ENCODE data around the gene ABCD2. TPM values are rescaled to one million over a fixed set of nuclear protein-coding genes. Genes with fewer than 3 reads are reported as not detected.

The ABCD2 gene
- total RNA-seq (10 to 100 TPM; 19.0 to 20.1 TPM), polyA plus RNA-seq (1 to 10 TPM; 8.2 to 8.5 TPM)

DNA sequence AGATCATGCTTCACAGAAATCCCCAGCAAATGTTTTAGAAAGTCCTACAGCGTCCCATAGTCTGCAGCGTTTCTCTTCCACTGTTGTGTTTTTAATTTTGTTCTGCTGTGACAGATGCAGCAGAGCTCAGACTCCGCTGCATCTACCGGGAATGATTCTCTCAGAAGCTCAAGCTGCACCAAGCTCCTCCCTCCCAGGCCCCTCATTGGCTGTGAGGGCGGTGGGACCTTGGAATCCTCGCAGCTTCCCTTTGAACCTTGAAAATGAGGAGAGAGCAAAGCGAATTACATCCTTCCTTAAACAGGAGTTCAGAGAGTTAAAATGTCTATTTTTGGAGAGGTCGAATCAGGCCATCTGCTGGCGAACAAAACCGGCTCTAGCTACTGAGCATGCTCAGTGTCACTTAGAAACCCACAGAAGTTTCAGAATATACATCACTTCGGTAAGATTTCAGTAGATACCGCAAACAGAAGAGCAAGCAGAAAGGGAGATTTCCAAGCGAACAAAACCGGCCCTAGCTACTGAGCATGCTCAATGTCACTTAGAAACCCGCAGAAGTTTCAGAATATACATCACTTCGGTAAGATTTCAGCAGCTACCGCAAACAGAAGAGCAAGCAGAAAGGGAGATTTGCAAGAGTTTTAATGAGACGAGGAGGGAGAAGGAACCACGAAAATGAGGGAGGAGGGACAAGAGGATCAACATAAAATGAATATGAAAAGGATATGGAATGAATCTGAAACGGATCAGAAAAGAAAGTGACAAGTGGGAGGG lies at the start of gene ABCD2:
Gene ABCD2, minus strand, starts transcription at position 144 of the 774 bp plus-strand sequence. CDS start 188 bp downstream, outside the sequence.
- H3K27me3 ChIP-seq (ENCODE audit: insufficient read depth, low read length) = no peaks in the 10 kb centered on the region
- POLR2A ChIA-PET (ENCODE audit: partially characterized antibody) = interaction anchor here (0.7 to 4.9 kb wide), 34 partner anchors 9 to 486 kb away, joined by 3 to 91 read pairs (median 5); partner anchors contain the start of genes KIF21A and SLC2A13
- H3K36me3 Mint-ChIP-seq = peaks cover 0 to 9% of the 10 kb centered on the region in 2 donors
- peak within 1 kb of the TSS; percentile 87 for H3K27ac ChIP-seq (ENCODE audit: low read depth, low read length)
- H3K4me1 Mint-ChIP-seq = peaks cover 28 to 46% (median 33%) of the 10 kb centered on the region in 4 donors
- CTCF ChIA-PET (ENCODE audit: partially characterized antibody) = interaction anchor here (1.1 to 3.2 kb wide), 25 partner anchors 9 to 371 kb away, joined by 3 to 35 read pairs (median 5); no protein-coding TSS in a partner anchor
- no peaks in the 10 kb centered on the region for H3K9me3 ChIP-seq (ENCODE audit: control insufficient read depth in 1 of 2, low read length in 2 of 2)
- H3K9me3 Mint-ChIP-seq = peaks cover 0 to 2% (median 0%) of the 10 kb centered on the region in 8 donors
- intact Hi-C loops (cut with micrococcal nuclease) = loop anchor here (1.0 to 5.0 kb wide), 10 partner anchors 9 to 487 kb away; partner anchors contain the start of genes KIF21A and SLC2A13
- H3K4me3 Mint-ChIP-seq = no peak within 1 kb of the TSS
- H3K27ac Mint-ChIP-seq = no peak within 1 kb of the TSS
- DNase-seq = peak; percentile 80 to 88 (median 85)
- no peaks in the 10 kb centered on the region for H3K27me3 Mint-ChIP-seq
- no peaks in the 10 kb centered on the region for H3K36me3 ChIP-seq (ENCODE audit: insufficient read depth, low read length)
- H3K4me3 ChIP-seq (ENCODE audit: low read length in 2 of 2) = peak within 1 kb of the TSS; percentile 83 to 85
- peaks cover 42% of the 10 kb centered on the region for H3K4me1 ChIP-seq (ENCODE audit: insufficient read depth, low read length)

- H3K4me1 Mint-ChIP-seq = peaks cover 0 to 5% (median 1%) of the 10 kb centered on the region in 4 donors
- Histone ChIP-seq H3K4me1 (ENCODE audit: insufficient read depth, low read length) (no peaks in the 10 kb centered on the region), H3K27ac (ENCODE audit: low read depth, low read length) (no peak overlapping the region), H3K27me3 (ENCODE audit: insufficient read depth, low read length) (no peaks in the 10 kb centered on the region), H3K4me3 (ENCODE audit: low read length in 2 of 2) (no peak overlapping the region), H3K9me3 (ENCODE audit: control insufficient read depth in 1 of 2, low read length in 2 of 2) (no peaks in the 10 kb centered on the region), H3K36me3 (ENCODE audit: insufficient read depth, low read length) (no peaks in the 10 kb centered on the region)
- peak overlapping the region in 1 of 7 donors; percentile 84 for H3K27ac Mint-ChIP-seq
- CTCF ChIA-PET (ENCODE audit: partially characterized antibody) = no interaction called here
- peaks cover 0 to 4% of the 10 kb centered on the region in 2 donors for H3K36me3 Mint-ChIP-seq
- no peak for DNase-seq
- peaks cover 0 to 21% (median 10%) of the 10 kb centered on the region in 8 donors for H3K9me3 Mint-ChIP-seq
- no peaks in the 10 kb centered on the region for H3K27me3 Mint-ChIP-seq
- POLR2A ChIA-PET (ENCODE audit: partially characterized antibody) = no interaction called here
- intact Hi-C loops (cut with micrococcal nuclease) = no loop called here
- H3K4me3 Mint-ChIP-seq = no peak overlapping the region
These were observed 40.5 kb upstream of the ABCD2 start for GRCh38 chr12:39660101-39660500.

GRCh38 chr12:39647383-39647782 lies 27.8 kb upstream of the ABCD2 start:
- Mint-ChIP-seq H3K27ac (peak overlapping the region in 2 of 7 donors; percentile 4 to 29), H3K27me3 (no peaks in the 10 kb centered on the region), H3K4me1 (peaks cover 0 to 6% (median 4%) of the 10 kb centered on the region in 4 donors), H3K36me3 (no peaks in the 10 kb centered on the region), H3K4me3 (no peak overlapping the region), H3K9me3 (peaks cover 0 to 3% (median 0%) of the 10 kb centered on the region in 8 donors)
- no peak overlapping the region for H3K4me3 ChIP-seq (ENCODE audit: low read length in 2 of 2)
- no peaks in the 10 kb centered on the region for H3K4me1 ChIP-seq (ENCODE audit: insufficient read depth, low read length)
- ChIA-PET CTCF (ENCODE audit: partially characterized antibody) (interaction anchor here (1.1 kb wide), 1 partner anchor 9 kb away, joined by 4 read pairs; no protein-coding TSS in a partner anchor), POLR2A (ENCODE audit: partially characterized antibody) (interaction anchor here (0.7 to 2.3 kb wide), 2 partner anchors 8 to 27 kb away, joined by 4 to 7 read pairs; partner anchors contain the start of gene ABCD2)
- DNase-seq = no peak
- H3K27me3 ChIP-seq (ENCODE audit: insufficient read depth, low read length) = no peaks in the 10 kb centered on the region
- no peaks in the 10 kb centered on the region for H3K36me3 ChIP-seq (ENCODE audit: insufficient read depth, low read length)
- intact Hi-C loops (cut with micrococcal nuclease) = loop anchor here (2.0 kb wide), 1 partner anchor 17 kb away; no protein-coding TSS in a partner anchor
- no peaks in the 10 kb centered on the region for H3K9me3 ChIP-seq (ENCODE audit: control insufficient read depth in 1 of 2, low read length in 2 of 2)
- H3K27ac ChIP-seq (ENCODE audit: low read depth, low read length) = no peak overlapping the region

DNA sequence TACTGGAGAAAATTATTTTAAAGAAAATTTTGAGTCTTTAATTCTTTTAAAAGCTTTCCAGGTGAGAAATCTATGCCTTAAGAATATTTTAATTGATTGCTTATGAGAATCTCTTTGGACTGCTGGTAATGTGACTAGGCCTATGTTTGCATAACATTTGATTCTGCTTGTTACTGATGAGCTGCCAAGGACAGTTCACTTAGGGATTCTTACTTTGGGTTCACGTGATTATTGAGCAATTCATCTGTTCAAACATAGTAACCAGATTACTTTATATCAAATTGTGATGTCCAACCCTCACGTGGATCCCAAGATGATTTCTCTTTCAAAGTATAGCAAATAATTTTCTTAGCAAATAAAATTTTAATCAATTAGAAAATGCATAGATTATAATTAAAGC lies 27.4 kb upstream of the ABCD2 start:
- Mint-ChIP-seq H3K4me3 (no peak overlapping the region), H3K9me3 (peaks cover 0 to 3% (median 0%) of the 10 kb centered on the region in 8 donors), H3K27ac (no peak overlapping the region), H3K4me1 (peaks cover 0 to 6% (median 4%) of the 10 kb centered on the region in 4 donors), H3K36me3 (no peaks in the 10 kb centered on the region), H3K27me3 (no peaks in the 10 kb centered on the region)
- H3K27me3 ChIP-seq (ENCODE audit: insufficient read depth, low read length) = no peaks in the 10 kb centered on the region
- H3K36me3 ChIP-seq (ENCODE audit: insufficient read depth, low read length) = no peaks in the 10 kb centered on the region
- H3K4me1 ChIP-seq (ENCODE audit: insufficient read depth, low read length) = no peaks in the 10 kb centered on the region
- intact Hi-C loops (cut with micrococcal nuclease) = loop anchor here (2.0 kb wide), 1 partner anchor 16 kb away; no protein-coding TSS in a partner anchor
- no peak overlapping the region for H3K27ac ChIP-seq (ENCODE audit: low read depth, low read length)
- no peak for DNase-seq
- H3K9me3 ChIP-seq (ENCODE audit: control insufficient read depth in 1 of 2, low read length in 2 of 2) = no peaks in the 10 kb centered on the region
- ChIA-PET POLR2A (ENCODE audit: partially characterized antibody) (interaction anchor here (0.7 to 2.3 kb wide), 2 partner anchors 9 to 27 kb away, joined by 4 to 7 read pairs; partner anchors contain the start of gene ABCD2), CTCF (ENCODE audit: partially characterized antibody) (interaction anchor here (1.1 kb wide), 1 partner anchor 8 kb away, joined by 4 read pairs; no protein-coding TSS in a partner anchor)
- no peak overlapping the region for H3K4me3 ChIP-seq (ENCODE audit: low read length in 2 of 2)

DNA sequence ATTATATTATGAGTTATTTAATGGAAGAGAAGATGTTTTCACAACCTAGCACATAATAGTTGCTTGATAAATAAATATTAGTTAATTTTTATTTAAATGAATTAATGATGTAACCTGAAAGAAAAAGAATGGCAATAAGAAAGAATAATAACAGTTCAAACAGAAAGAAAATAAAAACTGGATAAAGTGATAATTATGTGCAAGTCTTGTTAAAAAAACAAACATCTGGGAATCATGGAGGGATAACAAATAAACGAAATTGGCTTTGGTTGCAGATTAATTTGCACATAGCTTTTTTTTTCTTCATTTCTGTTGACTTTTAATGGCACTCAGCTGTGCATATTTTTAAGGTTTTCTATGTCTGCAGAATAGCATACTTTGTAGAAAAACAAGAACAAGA lies 23.4 kb upstream of the ABCD2 start:
- no peak for DNase-seq
- POLR2A ChIA-PET (ENCODE audit: partially characterized antibody) = no interaction called here
- H3K4me1 ChIP-seq (ENCODE audit: insufficient read depth, low read length) = no peaks in the 10 kb centered on the region
- H3K27ac ChIP-seq (ENCODE audit: low read depth, low read length) = no peak overlapping the region
- H3K27me3 Mint-ChIP-seq = no peaks in the 10 kb centered on the region
- H3K4me1 Mint-ChIP-seq = peaks cover 0 to 5% (median 4%) of the 10 kb centered on the region in 4 donors
- no peak overlapping the region for H3K4me3 Mint-ChIP-seq
- no peaks in the 10 kb centered on the region for H3K9me3 Mint-ChIP-seq
- intact Hi-C loops (cut with micrococcal nuclease) = no loop called here
- H3K9me3 ChIP-seq (ENCODE audit: control insufficient read depth in 1 of 2, low read length in 2 of 2) = no peaks in the 10 kb centered on the region
- no peaks in the 10 kb centered on the region for H3K36me3 ChIP-seq (ENCODE audit: insufficient read depth, low read length)
- CTCF ChIA-PET (ENCODE audit: partially characterized antibody) = no interaction called here
- H3K4me3 ChIP-seq (ENCODE audit: low read length in 2 of 2) = no peak overlapping the region
- no peaks in the 10 kb centered on the region for H3K27me3 ChIP-seq (ENCODE audit: insufficient read depth, low read length)
- H3K27ac Mint-ChIP-seq = no peak overlapping the region
- H3K36me3 Mint-ChIP-seq = no peaks in the 10 kb centered on the region

- intact Hi-C loops (cut with micrococcal nuclease) = no loop called here
- POLR2A ChIA-PET (ENCODE audit: partially characterized antibody) = no interaction called here
- Mint-ChIP-seq H3K9me3 (peaks cover 0 to 6% (median 0%) of the 10 kb centered on the region in 8 donors), H3K4me1 (no peaks in the 10 kb centered on the region), H3K27me3 (no peaks in the 10 kb centered on the region), H3K4me3 (no peak overlapping the region), H3K36me3 (no peaks in the 10 kb centered on the region), H3K27ac (no peak overlapping the region)
- H3K36me3 ChIP-seq (ENCODE audit: insufficient read depth, low read length) = no peaks in the 10 kb centered on the region
- H3K4me1 ChIP-seq (ENCODE audit: insufficient read depth, low read length) = no peaks in the 10 kb centered on the region
- DNase-seq = no peak
- H3K27ac ChIP-seq (ENCODE audit: low read depth, low read length) = no peak overlapping the region
- no peaks in the 10 kb centered on the region for H3K9me3 ChIP-seq (ENCODE audit: control insufficient read depth in 1 of 2, low read length in 2 of 2)
- H3K4me3 ChIP-seq (ENCODE audit: low read length in 2 of 2) = no peak overlapping the region
- CTCF ChIA-PET (ENCODE audit: partially characterized antibody) = interaction anchor here (1.1 to 1.6 kb wide), 2 partner anchors 8 to 51 kb away, joined by 3 to 4 read pairs; no protein-coding TSS in a partner anchor
- H3K27me3 ChIP-seq (ENCODE audit: insufficient read depth, low read length) = no peaks in the 10 kb centered on the region
These were observed 19.2 kb upstream of the ABCD2 start for GRCh38 chr12:39638840-39639239.

DNA sequence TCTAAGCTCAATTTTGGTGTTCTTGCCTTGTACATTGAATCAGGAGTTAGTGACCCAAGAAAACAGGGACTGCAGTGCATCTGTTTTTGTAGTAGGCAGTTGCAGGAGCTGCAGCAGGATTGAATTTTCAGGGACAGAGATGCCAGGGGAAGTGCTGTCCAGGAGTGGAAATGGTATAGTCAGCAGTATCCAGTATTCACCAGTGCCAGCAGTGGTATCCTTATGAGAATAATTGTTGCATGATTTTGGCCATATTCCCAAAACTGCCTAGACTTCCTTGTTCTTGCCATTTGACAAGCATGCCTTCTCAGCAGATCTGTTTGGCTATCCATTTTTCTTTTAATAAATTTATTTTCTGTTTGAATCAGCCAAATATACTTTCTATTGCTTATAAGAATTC lies 18.6 kb upstream of the ABCD2 start:
- Mint-ChIP-seq H3K36me3 (no peaks in the 10 kb centered on the region), H3K27me3 (no peaks in the 10 kb centered on the region), H3K4me3 (no peak overlapping the region), H3K27ac (no peak overlapping the region), H3K9me3 (peaks cover 0 to 6% (median 0%) of the 10 kb centered on the region in 8 donors), H3K4me1 (no peaks in the 10 kb centered on the region)
- H3K4me1 ChIP-seq (ENCODE audit: insufficient read depth, low read length) = no peaks in the 10 kb centered on the region
- H3K4me3 ChIP-seq (ENCODE audit: low read length in 2 of 2) = no peak overlapping the region
- H3K27ac ChIP-seq (ENCODE audit: low read depth, low read length) = no peak overlapping the region
- no peak for DNase-seq
- intact Hi-C loops (cut with micrococcal nuclease) = no loop called here
- no peaks in the 10 kb centered on the region for H3K9me3 ChIP-seq (ENCODE audit: control insufficient read depth in 1 of 2, low read length in 2 of 2)
- ChIA-PET POLR2A (ENCODE audit: partially characterized antibody) (interaction anchor here (0.8 kb wide), 1 partner anchor 17 kb away, joined by 3 read pairs; no protein-coding TSS in a partner anchor), CTCF (ENCODE audit: partially characterized antibody) (interaction anchor here (1.2 to 1.6 kb wide), 2 partner anchors 9 to 54 kb away, joined by 3 to 4 read pairs; no protein-coding TSS in a partner anchor)
- H3K36me3 ChIP-seq (ENCODE audit: insufficient read depth, low read length) = no peaks in the 10 kb centered on the region
- no peaks in the 10 kb centered on the region for H3K27me3 ChIP-seq (ENCODE audit: insufficient read depth, low read length)

Data from CD4-positive, alpha-beta memory T cell (primary cell).